ENCODE measurements around the gene CAMKK2.

GRCh38 chr12:121295116-121295745, 1.3 kb downstream of the CAMKK2 start:
- TF ChIP-seq CTCF (IDR thresholded peaks at IDR 0.05; ENCODE audit: borderline replicate concordance, extremely low read depth, low read length, poor library complexity, severe bottlenecking) (no peak), EZH2 (IDR thresholded peaks at IDR 0.05; ENCODE audit: borderline replicate concordance, low read depth, low read length, severe bottlenecking) (no peak)

Measured in DND-41 (cell line).